NAMALWA (cell line): ENCODE results near the gene CARMIL3.

Source experiments
- DNase-seq: peaks from one replicate; pipeline ENCODE4 v3.0.0-alpha.2; 2015; ENCODE audit warnings: low spot score

Gene CARMIL3

GRCh38 chr14:24063263-24063836 is 11.5 kb downstream of the CARMIL3 start:
- no peak for DNase-seq

- DNase-seq, result no peak
Observed at GRCh38 chr14:24064091-24064795, 12.4 kb downstream of the CARMIL3 start.

- DNase-seq, result no peak
Observed at GRCh38 chr14:24064856-24065255, 13.0 kb downstream of the CARMIL3 start.

GRCh38 chr14:24065408-24065807 is 13.6 kb downstream of the CARMIL3 start:
- DNase-seq, result no peak

GRCh38 chr14:24066496-24067132 is 14.8 kb downstream of the CARMIL3 start:
- DNase-seq, result no peak

GRCh38 chr14:24067133-24068082 is 15.6 kb downstream of the CARMIL3 start:
- no peak for DNase-seq

- no peak for DNase-seq
Observed at GRCh38 chr14:24068711-24069410, 17.1 kb downstream of the CARMIL3 start.

- DNase-seq, result no peak
Observed at GRCh38 chr14:24069411-24069735, 17.6 kb downstream of the CARMIL3 start.

GRCh38 chr14:24070285-24071143 is 18.7 kb downstream of the CARMIL3 start:
- no peak for DNase-seq

GRCh38 chr14:24071144-24071697 is 19.4 kb downstream of the CARMIL3 start, which contains the start of gene CPNE6:
Gene CPNE6 (plus strand): TSS chr14:24071562. CDS start chr14:24072937, 1,375 bp downstream.
- DNase-seq, result no peak

- DNase-seq, result no peak
Observed at GRCh38 chr14:24071836-24072430, 20.1 kb downstream of the CARMIL3 start.

- no peak for DNase-seq
Observed at GRCh38 chr14:24072436-24072835, 20.6 kb downstream of the CARMIL3 start.

- DNase-seq, result no peak
Observed at GRCh38 chr14:24072881-24073877, 21.4 kb downstream of the CARMIL3 start.

GRCh38 chr14:24074625-24075484 is 23.0 kb downstream of the CARMIL3 start:
- DNase-seq, result no peak

GRCh38 chr14:24075485-24076301 is 23.9 kb downstream of the CARMIL3 start:
- DNase-seq, result no peak

- no peak for DNase-seq
Observed at GRCh38 chr14:24076302-24076601, 24.4 kb downstream of the CARMIL3 start.

GRCh38 chr14:24077086-24077485 is 25.3 kb downstream of the CARMIL3 start:
- DNase-seq, result no peak
